Endothelial cell of umbilical vein (primary cell): Measurements from ENCODE around the gene OR2V1. TPM values are rescaled to one million over a fixed set of nuclear protein-coding genes. Genes with fewer than 3 reads are reported as not detected.

Experiments used
- BruUV-seq: library from RNA; stranded (reverse); fragments of 400-500 nt; replicated peaks from 2 replicates; lab custom pipeline; 2021; lab: Mats Ljungman, UMichigan
- CTCF ChIA-PET: fragments of 300-600, 350-600 bp; sonication (Branson Sonifier 250); formaldehyde crosslinking; loops from one replicate; lab custom pipeline; 2021; ENCODE audit warnings: antibody characterized with exemption, inconsistent platforms; lab: Charles Lee
- POLR2A ChIA-PET: fragments of 300-600, 350-600 bp; sonication (Branson Sonifier 250); formaldehyde crosslinking; loops from one replicate; lab custom pipeline; 2021; ENCODE audit warnings: antibody characterized with exemption, inconsistent platforms; lab: Charles Lee
- DNase-seq: peaks from one replicate; pipeline ENCODE4 v3.0.0-alpha.2; 2011; ENCODE audit warnings: low read depth, low spot score
- FAIRE-seq: peaks from 2 replicates; lab custom pipeline; 2011; peaks lifted over from hg19 to GRCh38; lab: Jason Lieb, UNC
- H2AFZ ChIP-seq: 2 replicates; pipeline ENCODE4 v1.6.0; 2012; ENCODE audit warnings: low read depth, low read length, control low read depth, inconsistent platforms
- H3K27ac ChIP-seq: 2 replicates; pipeline ENCODE4 v1.5.1; 2011; ENCODE audit warnings: low read depth, mild to moderate bottlenecking, control low read depth, low read length, moderate library complexity; ENCODE audit not compliant: insufficient read depth
- H3K27me3 ChIP-seq, 2 experiments: 2 replicates each; pipeline versions ENCODE4 v1.6.0 to v1.6.1; 2011; ENCODE audit warnings: low read length in 2 of 2, mixed read lengths in 1 of 2; ENCODE audit not compliant: control insufficient read depth in 2 of 2, insufficient read depth in 2 of 2
- H3K36me3 ChIP-seq, 2 experiments: 2 replicates in 1 of 2; 3 replicates in 1 of 2; pipeline ENCODE4 v1.5.1; 2011; ENCODE audit warnings: low read length in 2 of 2, mild to moderate bottlenecking in 1 of 2, moderate library complexity in 1 of 2; ENCODE audit not compliant: control insufficient read depth in 2 of 2, insufficient read depth in 2 of 2; ENCODE audit errors: extremely low read depth in 1 of 2
- H3K4me1 ChIP-seq: 3 replicates; pipeline ENCODE4 v1.5.1; 2011; ENCODE audit warnings: mild to moderate bottlenecking, low read length; ENCODE audit not compliant: control insufficient read depth, insufficient read depth; ENCODE audit errors: extremely low read depth
- H3K4me2 ChIP-seq: 2 replicates; pipeline ENCODE4 v1.6.1; 2011; ENCODE audit warnings: low read length, control low read depth, mixed read lengths; ENCODE audit not compliant: insufficient read depth
- H3K4me3 ChIP-seq, 3 experiments: fragments of 200-600 bp in 1 of 3; sonication (generic), shearing (Covaris generic) in 1 of 3; replicated peaks in 1 of 3; 2 replicates each; pipeline ENCODE4 v1.5.1; 2011 to 2016; ENCODE audit warnings: control low read depth in 3 of 3, low read length in 3 of 3, mild to moderate bottlenecking in 2 of 3, inconsistent platforms in 1 of 3, low read depth in 1 of 3, moderate library complexity in 1 of 3; ENCODE audit not compliant: insufficient read depth in 1 of 3
- H3K79me2 ChIP-seq: 2 replicates; pipeline ENCODE4 v1.6.0; 2012; ENCODE audit warnings: low read length, inconsistent platforms; ENCODE audit not compliant: control insufficient read depth, insufficient read depth
- H3K9ac ChIP-seq: replicated peaks from 2 replicates; pipeline ENCODE3; 2011; ENCODE audit warnings: low read length, control low read depth; ENCODE audit not compliant: insufficient read depth; ENCODE audit errors: extremely low read depth
- H3K9me1 ChIP-seq: replicated peaks from 3 replicates; pipeline ENCODE4 v1.6.0; 2011; ENCODE audit warnings: mild to moderate bottlenecking, low read length; ENCODE audit not compliant: control insufficient read depth, insufficient read depth; ENCODE audit errors: extremely low read depth
- H3K9me3 ChIP-seq: replicated peaks from 2 replicates; pipeline ENCODE4 v1.5.1; 2012; ENCODE audit warnings: low read length, inconsistent platforms; ENCODE audit not compliant: control insufficient read depth, insufficient read depth
- H4K20me1 ChIP-seq: replicated peaks from 2 replicates; pipeline ENCODE3; 2011; ENCODE audit warnings: mild to moderate bottlenecking, low read length; ENCODE audit not compliant: control insufficient read depth, insufficient read depth; ENCODE audit errors: extremely low read depth
- CTCF ChIP-seq, 2 donors: IDR thresholded peaks; 1 replicate in 1 of 2; 2 replicates in 1 of 2; pipeline ENCODE4 v1.5.1; 2011; ENCODE audit warnings: low read length in 2 of 2, mild to moderate bottlenecking in 2 of 2, moderate library complexity in 2 of 2, control low read depth in 1 of 2, inconsistent platforms in 1 of 2, low read depth in 1 of 2; ENCODE audit not compliant: insufficient read depth in 1 of 2; ENCODE audit errors: extremely low read depth in 1 of 2
- EZH2 ChIP-seq: IDR thresholded peaks from 2 replicates; pipeline ENCODE4 v1.6.1; 2012; ENCODE audit warnings: borderline replicate concordance, low read depth, mild to moderate bottlenecking, moderate library complexity, low read length, inconsistent platforms; ENCODE audit not compliant: severe bottlenecking
- FOS ChIP-seq: IDR thresholded peaks from 2 replicates; pipeline ENCODE4 v1.6.1; 2011; ENCODE audit warnings: mild to moderate bottlenecking, low read length, moderate library complexity, borderline replicate concordance; ENCODE audit not compliant: insufficient read depth
- GATA2 ChIP-seq: IDR thresholded peaks from 2 replicates; pipeline ENCODE4 v1.7.0; 2011; ENCODE audit warnings: low read depth, mild to moderate bottlenecking, moderate library complexity, mixed read lengths, low read length; ENCODE audit not compliant: insufficient read length, insufficient read depth
- JUN ChIP-seq: IDR thresholded peaks from 2 replicates; pipeline ENCODE4 v1.6.1; 2011; ENCODE audit warnings: borderline replicate concordance, low read depth; ENCODE audit not compliant: insufficient read length, insufficient read depth
- MAX ChIP-seq: IDR thresholded peaks from 2 replicates; pipeline ENCODE4 v1.6.1; 2011; ENCODE audit not compliant: insufficient read depth, insufficient read length
- MYC ChIP-seq: IDR thresholded peaks from one replicate; pipeline ENCODE4 v1.6.1; 2011; ENCODE audit warnings: mild to moderate bottlenecking, low read depth, low read length
- POLR2A ChIP-seq: IDR thresholded peaks from 2 replicates; pipeline ENCODE4 v1.6.1; 2012; ENCODE audit warnings: low read depth, mild to moderate bottlenecking, control low read depth, low read length
- POLR2AphosphoS5 ChIP-seq: IDR thresholded peaks from 2 replicates; pipeline ENCODE4 v1.6.1; 2012; ENCODE audit warnings: low read depth, mild to moderate bottlenecking, control low read depth, low read length, moderate library complexity; ENCODE audit not compliant: insufficient read depth
- dilution Hi-C: fragments of 300-500 bp; cut with MboI; formaldehyde crosslinking; loops from one replicate; pipeline ENCODE4 v1.15.0; 2019; ENCODE audit warnings: low sequenced_read_pairs; ENCODE audit not compliant: extremely low pct_ligation_motif_present
- intact Hi-C: fragments of 100-400 bp; cut with micrococcal nuclease; formaldehyde crosslinking; loops from one replicate; pipeline ENCODE4 v1.10.0; 2022
- polyA plus RNA-seq, 4 experiments: library from polyadenylated mRNA; depleted of rRNA in 3 of 4; stranded (reverse) in 3 of 4; unstranded in 1 of 4; fragments of >200 nt; gene quantifications; 2 replicates each; pipeline versions ENCODE4 v1.2.1 to v1.2.3, GENCODE V29; 2011 to 2012; ENCODE audit warnings: missing spikeins in 1 of 4
- total RNA-seq: library from RNA; stranded (reverse); gene quantifications from 2 replicates; pipeline ENCODE4 v1.2.3, GENCODE V29; 2021

Gene OR2V1
- total and polyA plus RNA-seq, 2 donors (not counting 3 experiments of a cell fraction or from before 2014, with no cell fraction given), result not detected

DNA sequence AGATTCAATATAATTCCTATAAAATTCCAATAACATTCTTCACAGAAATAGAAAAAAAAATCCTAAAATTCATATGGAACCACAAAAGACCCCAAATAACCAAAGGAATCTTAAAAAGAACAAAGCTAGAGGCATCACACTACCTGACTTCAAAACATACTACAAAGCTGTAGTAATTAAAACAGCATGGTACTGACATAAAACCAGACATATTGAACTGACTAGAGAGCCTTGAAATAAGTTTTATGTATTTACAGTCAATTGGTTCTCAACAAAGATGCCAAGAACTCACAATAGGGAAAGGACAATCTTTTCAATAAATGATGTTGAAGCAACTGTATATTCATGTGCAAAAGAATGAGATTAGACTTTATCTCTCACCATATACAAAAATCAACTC lies 54.0 kb downstream of the OR2V1 start:
- no peak for FAIRE-seq
- POLR2A ChIA-PET, result no interaction called here

More for the DNA sequence above, 54.0 kb downstream of the OR2V1 start:
- Histone ChIP-seq H3K9ac (no peak overlapping the region), H3K4me1 (no peaks in the 10 kb centered on the region), H3K27ac (no peak overlapping the region), H3K9me1 (no peaks in the 10 kb centered on the region), H3K4me2 (no peak overlapping the region), H3K36me3 (no peaks in the 10 kb centered on the region), H3K27me3 (no peaks in the 10 kb centered on the region), H3K4me3 (no peak overlapping the region), H2AFZ (no peak overlapping the region), H3K79me2 (no peaks in the 10 kb centered on the region), H4K20me1 (no peaks in the 10 kb centered on the region), H3K9me3 (no peaks in the 10 kb centered on the region)
- CTCF ChIA-PET, result no interaction called here
- no TSS peak for BruUV-seq
- DNase-seq, result no peak
- intact Hi-C loops, result no loop called here
- dilution Hi-C loops, result no loop called here
- no peak for TF ChIP-seq MYC
- TF ChIP-seq CTCF (IDR thresholded peaks at IDR 0.05; ENCODE audit: extremely low read depth in 1 of 2, insufficient read depth in 1 of 2, low read depth in 1 of 2, low read length in 2 of 2), result no peak
- TF ChIP-seq GATA2, result no peak
- no peak for TF ChIP-seq FOS
- TF ChIP-seq JUN, result no peak
- TF ChIP-seq POLR2AphosphoS5, result no peak
- no peak for TF ChIP-seq EZH2
- TF ChIP-seq MAX, result no peak
- TF ChIP-seq POLR2A, result no peak

Other genes starting within 250 kb of the OR2V1 start
- gene BTNL8, start 232.0 kb downstream of the OR2V1 start, total RNA-seq, result not detected in 2 replicates
- gene BTNL8, start 232.0 kb downstream of the OR2V1 start, polyA plus RNA-seq, result not detected in 2 replicates
- gene BTNL3, start 142.3 kb downstream of the OR2V1 start, total RNA-seq, result not detected in 2 replicates
- not detected in 2 replicates for gene BTNL3, start 142.3 kb downstream of the OR2V1 start, polyA plus RNA-seq
- gene BTNL9, start 90.9 kb downstream of the OR2V1 start, total RNA-seq, result 0.13 TPM in 1 of 2 replicates, not detected in the other
- 0.33 TPM in 1 of 2 replicates, not detected in the other for gene BTNL9, start 90.9 kb downstream of the OR2V1 start, polyA plus RNA-seq
- gene OR2V2, start 16.4 kb upstream of the OR2V1 start, total RNA-seq, result not detected in 2 replicates
- gene OR2V2, start 16.4 kb upstream of the OR2V1 start, polyA plus RNA-seq, result not detected in 2 replicates
- 3.4 and 4.1 TPM in 2 replicates for gene TRIM7, start 74.0 kb upstream of the OR2V1 start, total RNA-seq
- gene TRIM7, start 74.0 kb upstream of the OR2V1 start, polyA plus RNA-seq, result 2.2 and 2.7 TPM in 2 replicates
- gene TRIM41, start 92.1 kb upstream of the OR2V1 start, total RNA-seq, result 17.3 and 19.9 TPM in 2 replicates
- 11.2 and 12.8 TPM in 2 replicates for gene TRIM41, start 92.1 kb upstream of the OR2V1 start, polyA plus RNA-seq
- 1,910 and 2,029 TPM in 2 replicates for gene RACK1, start 112.7 kb upstream of the OR2V1 start, total RNA-seq
- 5,629 and 5,870 TPM in 2 replicates for gene RACK1, start 112.7 kb upstream of the OR2V1 start, polyA plus RNA-seq
- 9.6 and 10.1 TPM in 2 replicates for gene TRIM52, start 130.0 kb upstream of the OR2V1 start, total RNA-seq
- gene TRIM52, start 130.0 kb upstream of the OR2V1 start, polyA plus RNA-seq, result 5.1 and 5.6 TPM in 2 replicates
- gene OR4F3, start 236.1 kb upstream of the OR2V1 start, total RNA-seq, result not detected in 2 replicates
- not detected in 2 replicates for gene OR4F3, start 236.1 kb upstream of the OR2V1 start, polyA plus RNA-seq